Spleen (tissue), 11 donors: ENCODE data around the gene CD68. TPM values are rescaled to one million over a fixed set of nuclear protein-coding genes. Genes with fewer than 3 reads are reported as not detected.

Experiments used
- DNase-seq: peaks from one replicate; pipeline ENCODE4 v3.0.0-alpha.2; 2020
- H3K27ac ChIP-seq, 8 donors: fragments of 200-600 bp; sonication (generic) in 7 of 8; 1 replicate in 4 of 8; 2 replicates in 4 of 8; pipeline versions ENCODE4 v1.5.0 to v1.8.0; 2016 to 2021; ENCODE audit warnings: inconsistent platforms in 4 of 8, mild to moderate bottlenecking in 4 of 8, moderate library complexity in 1 of 8
- H3K27me3 ChIP-seq, 7 donors: fragments of 200-600 bp; sonication (generic) in 6 of 7; replicated peaks in 1 of 7; 1 replicate in 4 of 7; 2 replicates in 3 of 7; pipeline versions ENCODE4 v1.5.0 to v1.8.0; 2016 to 2021; ENCODE audit warnings: inconsistent platforms in 3 of 7, mild to moderate bottlenecking in 1 of 7
- H3K36me3 ChIP-seq, 6 donors: fragments of 200-600 bp; sonication (generic) in 5 of 6; 1 replicate in 4 of 6; 2 replicates in 2 of 6; pipeline versions ENCODE4 v1.5.0 to v1.8.0; 2016 to 2021; ENCODE audit warnings: inconsistent platforms in 2 of 6
- H3K4me1 ChIP-seq, 6 donors: fragments of 200-600 bp; sonication (generic) in 5 of 6; 1 replicate in 3 of 6; 2 replicates in 3 of 6; pipeline versions ENCODE4 v1.5.0 to v1.8.0; 2016 to 2021; ENCODE audit warnings: inconsistent platforms in 3 of 6
- H3K4me3 ChIP-seq, 8 donors: fragments of 200-600 bp; sonication (generic) in 7 of 8; 1 replicate in 4 of 8; 2 replicates in 4 of 8; pipeline versions ENCODE4 v1.5.0 to v1.8.0; 2016 to 2021; ENCODE audit warnings: inconsistent platforms in 4 of 8, mild to moderate bottlenecking in 4 of 8, moderate library complexity in 2 of 8
- H3K9me3 ChIP-seq, 8 donors: fragments of 200-600 bp; sonication (generic) in 7 of 8; 1 replicate in 4 of 8; 2 replicates in 4 of 8; pipeline versions ENCODE4 v1.5.0 to v1.8.0; 2016 to 2021; ENCODE audit warnings: inconsistent platforms in 4 of 8
- CTCF ChIP-seq, 11 experiments: fragments of 200-600 bp in 7 of 11; fragments of 450-650 bp in 4 of 11; sonication (generic) in 4 of 11; IDR thresholded peaks in 8 of 11; conservative IDR thresholded peaks in 3 of 11; 1 replicate in 7 of 11; 2 replicates in 4 of 11; pipeline versions ENCODE4 v1.4.0 to v1.8.0; 2016 to 2021; ENCODE audit warnings: antibody characterized with exemption in 11 of 11, inconsistent platforms in 4 of 11, mild to moderate bottlenecking in 1 of 11
- POLR2A ChIP-seq, 3 donors: fragments of 450-650 bp; IDR thresholded peaks; one replicate each; pipeline ENCODE4 v1.5.1; 2017; ENCODE audit warnings: antibody characterized with exemption in 3 of 3, mild to moderate bottlenecking in 1 of 3
- POLR2AphosphoS5 ChIP-seq, 3 donors: sonication (generic); formaldehyde crosslinking; IDR thresholded peaks; one replicate each; pipeline ENCODE4 v1.5.1; 2017; ENCODE audit warnings: antibody characterized with exemption in 3 of 3
- WGBS, 5 donors: extraction: QIAGEN DNeasy Blood & Tissue Kit in 3 of 5; methylation state at CpG; one replicate each; pipeline versions ENCODE4 v1.1.5 to v1.1.7; 2013 to 2018; 5-methylcytosine and 5-hydroxymethylcytosine counted together
- intact Hi-C: fragments of 100-400 bp; cut with DNase I; formaldehyde crosslinking; loops from one replicate; pipeline ENCODE4 v1.15.0; 2023; ENCODE audit warnings: low total_unique reads
- polyA plus RNA-seq, 3 donors: library from polyadenylated mRNA; stranded (reverse); fragments of 200-250 nt; gene quantifications; one replicate each; pipeline ENCODE4 v1.2.1, GENCODE V29; 2013
- total RNA-seq, 7 donors: library from RNA; depleted of rRNA in 3 of 7; stranded (reverse); fragments of >200 nt in 3 of 7; fragmentation: NEBNext Ultra II Directional in 4 of 7; extraction: Animal tissue kit (Norgen Biotek cat#: 25700) in 4 of 7; gene quantifications; one replicate each; pipeline versions ENCODE4 v1.1.0 to v1.2.1, GENCODE V29; 2016 to 2021
- donor health status: healthy with polysubstance abuse.
- donor health status: DM: no; HTN: no; CAD: no; lungs with moderate emphysema.
- donor health status: DM: no; HTN: no; CAD: no.
- donor health status: Bipolar disorder and iron deficiency.
- donor health status: healthy.
- donor health status: DM: no; HTN: no; CAD: no.
- donor health status: DM: yes; HTN: yes; CAD: no.

The CD68 gene
- total and polyA plus RNA-seq, 10 donors: 52.5 to 387 (median 223) TPM

DNA sequence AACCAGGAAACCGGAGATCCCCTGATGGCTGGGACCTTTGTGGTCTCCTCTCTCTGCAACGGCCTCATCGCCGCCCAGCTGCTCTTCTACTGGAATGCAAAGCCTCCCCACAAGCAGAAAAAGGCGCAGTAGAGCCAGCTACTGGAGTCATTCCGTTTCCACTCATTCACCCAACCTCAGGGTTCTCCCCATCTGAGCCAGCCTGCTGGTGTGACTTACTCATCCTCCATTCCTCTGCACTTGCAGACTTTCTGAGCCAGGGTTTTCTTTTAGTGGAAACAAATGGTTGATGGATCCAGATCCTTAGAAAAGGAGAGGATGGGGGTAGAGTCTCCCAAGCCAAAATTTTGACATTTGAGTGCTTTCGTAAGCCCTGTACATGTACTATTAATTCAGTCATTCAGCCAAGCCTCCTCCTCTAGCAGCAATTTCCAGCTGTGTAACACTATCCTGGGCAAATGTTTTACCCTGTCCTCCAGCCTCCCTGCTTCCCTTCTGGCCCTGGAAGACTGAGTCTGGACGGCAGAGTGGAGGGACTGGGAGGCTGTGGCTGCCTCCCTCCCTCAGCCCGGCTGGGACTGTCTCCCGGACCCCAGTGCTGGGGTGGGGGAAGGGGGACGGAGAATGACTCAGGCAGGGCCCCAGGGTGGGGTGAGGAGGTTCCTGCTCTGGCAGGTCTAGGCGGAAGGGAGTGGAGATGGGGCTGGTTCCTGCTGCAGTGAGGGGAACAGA is 8.1 kb downstream of the CD68 start:
- H3K27ac ChIP-seq: peak overlapping the region in 1 of 8 donors; percentile 39
- no peaks in the 10 kb centered on the region for H3K9me3 ChIP-seq
- no peak for DNase-seq
- intact Hi-C loops: no loop called here
- TF ChIP-seq CTCF (IDR thresholded peaks at IDR 0.05 in 8 of 11, conservative IDR thresholded peaks at IDR 0.05 in 3 of 11) (no peak), POLR2AphosphoS5 (IDR thresholded peaks at IDR 0.05) (peak in 1 of 3 donors; percentile 30)
- H3K4me3 ChIP-seq: no peak overlapping the region
- H3K4me1 ChIP-seq: peaks cover 26 to 65% (median 44%) of the 10 kb centered on the region in 6 donors
- peaks cover 0 to 72% (median 30%) of the 10 kb centered on the region in 6 donors for H3K36me3 ChIP-seq
- no peaks in the 10 kb centered on the region for H3K27me3 ChIP-seq
- 65 to 80% (median 76%) methylated on average over 10 to 12 of the region's 12 CpGs for WGBS, 5 donors

GRCh38 chr17:7588553-7589203 is 9.2 kb downstream of the CD68 start:
- Histone ChIP-seq H3K4me1 (peaks cover 19 to 57% (median 36%) of the 10 kb centered on the region in 6 donors), H3K9me3 (no peaks in the 10 kb centered on the region), H3K27ac (peak overlapping the region in 1 of 8 donors; percentile 39), H3K4me3 (peak overlapping the region in 2 of 8 donors; percentile 8 to 32), H3K36me3 (peaks cover 0 to 79% (median 40%) of the 10 kb centered on the region in 6 donors), H3K27me3 (no peaks in the 10 kb centered on the region)
- WGBS, 5 donors: 75 to 89% (median 85%) methylated on average over 16 to 30 of the region's 30 CpGs
- intact Hi-C loops: no loop called here
- DNase-seq: no peak
- TF ChIP-seq POLR2A (IDR thresholded peaks at IDR 0.05): no peak
- TF ChIP-seq CTCF (IDR thresholded peaks at IDR 0.05 in 8 of 11, conservative IDR thresholded peaks at IDR 0.05 in 3 of 11): no peak
- TF ChIP-seq POLR2AphosphoS5 (IDR thresholded peaks at IDR 0.05): no peak

- TF ChIP-seq POLR2AphosphoS5 (IDR thresholded peaks at IDR 0.05) (peak; percentile 74 to 83 (median 76)), POLR2A (IDR thresholded peaks at IDR 0.05) (no peak), CTCF (IDR thresholded peaks at IDR 0.05 in 8 of 11, conservative IDR thresholded peaks at IDR 0.05 in 3 of 11) (peak; percentile 71 to 94 (median 83))
- H3K27ac ChIP-seq: peak overlapping the region in 1 of 8 donors; percentile 39
- intact Hi-C loops: no loop called here
Observed at GRCh38 chr17:7589204-7589868, 9.9 kb downstream of the CD68 start.

More at GRCh38 chr17:7589204-7589868, 9.9 kb downstream of the CD68 start:
- H3K27me3 ChIP-seq: no peaks in the 10 kb centered on the region
- peak; percentile 93 for DNase-seq
- H3K9me3 ChIP-seq: no peaks in the 10 kb centered on the region
- H3K4me1 ChIP-seq: peaks cover 18 to 53% (median 33%) of the 10 kb centered on the region in 6 donors
- peaks cover 0 to 86% (median 47%) of the 10 kb centered on the region in 6 donors for H3K36me3 ChIP-seq
- H3K4me3 ChIP-seq: peak overlapping the region in 2 of 8 donors; percentile 8 to 32
- 30 to 50% (median 36%) methylated on average over 34 to 56 of the region's 56 CpGs for WGBS, 5 donors
